Astrocyte (in vitro differentiated cells and primary cell): ENCODE measurements around the gene TEX54. TPM values are rescaled to one million over a fixed set of nuclear protein-coding genes. Genes with fewer than 3 reads are reported as not detected.

ENCODE experiments used
- DNase-seq: peaks from one replicate; pipeline ENCODE4 v3.0.0-alpha.2; 2010; ENCODE audit warnings: low read depth
- FAIRE-seq: peaks from 2 replicates; lab custom pipeline; 2011; peaks lifted over from hg19 to GRCh38; lab: Jason Lieb, UNC
- H2AFZ ChIP-seq: 2 replicates; pipeline ENCODE4 v1.6.0; 2012; ENCODE audit warnings: low read depth, low read length, inconsistent platforms
- H3K27ac ChIP-seq: 2 replicates; pipeline ENCODE4 v1.5.1; 2011; ENCODE audit warnings: low read depth, low read length, inconsistent platforms
- H3K27me3 ChIP-seq: 2 replicates; pipeline ENCODE4 v1.6.0; 2011; ENCODE audit warnings: low read length, inconsistent platforms; ENCODE audit not compliant: insufficient read depth
- H3K36me3 ChIP-seq: 2 replicates; pipeline ENCODE4 v1.5.1; 2011; ENCODE audit warnings: low read length, inconsistent platforms; ENCODE audit not compliant: insufficient read depth
- H3K4me1 ChIP-seq: 2 replicates; pipeline ENCODE4 v1.5.1; 2011; ENCODE audit warnings: low read length, inconsistent platforms; ENCODE audit not compliant: insufficient read depth
- H3K4me2 ChIP-seq: 2 replicates; pipeline ENCODE4 v1.6.0; 2012; ENCODE audit warnings: low read length, inconsistent platforms
- H3K4me3 ChIP-seq: 2 replicates; pipeline ENCODE4 v1.5.1; 2011; ENCODE audit warnings: low read depth, mild to moderate bottlenecking, low read length, inconsistent platforms; ENCODE audit not compliant: insufficient read depth
- H3K79me2 ChIP-seq: 2 replicates; pipeline ENCODE4 v1.6.0; 2012; ENCODE audit warnings: mild to moderate bottlenecking, low read length, inconsistent platforms; ENCODE audit not compliant: insufficient read depth
- H3K9ac ChIP-seq: 2 replicates; pipeline ENCODE4 v1.6.0; 2012; ENCODE audit warnings: mild to moderate bottlenecking, low read length, inconsistent platforms
- H3K9me3 ChIP-seq: 2 replicates; pipeline ENCODE4 v1.5.1; 2012; ENCODE audit warnings: low read depth, mild to moderate bottlenecking, low read length, inconsistent platforms; ENCODE audit not compliant: insufficient read depth
- H4K20me1 ChIP-seq: 2 replicates; pipeline ENCODE4 v1.6.0; 2012; ENCODE audit warnings: low read length, inconsistent platforms; ENCODE audit not compliant: insufficient read depth
- H3K27ac Mint-ChIP-seq: one replicate; pipeline ENCODE4 v1.8.0; 2021; ENCODE audit warnings: mild to moderate bottlenecking, mixed read lengths; ENCODE audit not compliant: unreplicated experiment
- H3K27me3 Mint-ChIP-seq: one replicate; pipeline ENCODE4 v1.8.0; 2021; ENCODE audit warnings: low read depth, mixed read lengths; ENCODE audit not compliant: unreplicated experiment
- H3K36me3 Mint-ChIP-seq: one replicate; pipeline ENCODE4 v1.8.0; 2021; ENCODE audit warnings: low read depth, mixed read lengths; ENCODE audit not compliant: unreplicated experiment
- H3K4me1 Mint-ChIP-seq: one replicate; pipeline ENCODE4 v1.8.0; 2021; ENCODE audit warnings: low read depth, mixed read lengths; ENCODE audit not compliant: unreplicated experiment
- H3K4me3 Mint-ChIP-seq: one replicate; pipeline ENCODE4 v1.8.0; 2021; ENCODE audit warnings: mild to moderate bottlenecking, moderate library complexity, mixed read lengths; ENCODE audit not compliant: unreplicated experiment
- H3K9me3 Mint-ChIP-seq: one replicate; pipeline ENCODE4 v1.8.0; 2021; ENCODE audit warnings: mild to moderate bottlenecking, mixed read lengths; ENCODE audit not compliant: unreplicated experiment
- EZH2 ChIP-seq: IDR thresholded peaks from 2 replicates; pipeline ENCODE4 v1.6.1; 2012; ENCODE audit warnings: mild to moderate bottlenecking, low read length, inconsistent platforms; ENCODE audit not compliant: insufficient read depth
- total RNA-seq: library from RNA; stranded (reverse); gene quantifications from 2 replicates; pipeline ENCODE4 v1.2.1, GENCODE V29; 2021
- TF ChIP-seq, protein P1 (sequence below): IDR thresholded peaks from 2 replicates; pipeline ENCODE4 v1.5.1; 2011; ENCODE audit warnings: low read depth, mild to moderate bottlenecking, inconsistent platforms, low read length, moderate library complexity; ENCODE audit not compliant: insufficient read depth

The TEX54 gene
- total RNA-seq, 1 donor from 2014 or later = not detected

DNA sequence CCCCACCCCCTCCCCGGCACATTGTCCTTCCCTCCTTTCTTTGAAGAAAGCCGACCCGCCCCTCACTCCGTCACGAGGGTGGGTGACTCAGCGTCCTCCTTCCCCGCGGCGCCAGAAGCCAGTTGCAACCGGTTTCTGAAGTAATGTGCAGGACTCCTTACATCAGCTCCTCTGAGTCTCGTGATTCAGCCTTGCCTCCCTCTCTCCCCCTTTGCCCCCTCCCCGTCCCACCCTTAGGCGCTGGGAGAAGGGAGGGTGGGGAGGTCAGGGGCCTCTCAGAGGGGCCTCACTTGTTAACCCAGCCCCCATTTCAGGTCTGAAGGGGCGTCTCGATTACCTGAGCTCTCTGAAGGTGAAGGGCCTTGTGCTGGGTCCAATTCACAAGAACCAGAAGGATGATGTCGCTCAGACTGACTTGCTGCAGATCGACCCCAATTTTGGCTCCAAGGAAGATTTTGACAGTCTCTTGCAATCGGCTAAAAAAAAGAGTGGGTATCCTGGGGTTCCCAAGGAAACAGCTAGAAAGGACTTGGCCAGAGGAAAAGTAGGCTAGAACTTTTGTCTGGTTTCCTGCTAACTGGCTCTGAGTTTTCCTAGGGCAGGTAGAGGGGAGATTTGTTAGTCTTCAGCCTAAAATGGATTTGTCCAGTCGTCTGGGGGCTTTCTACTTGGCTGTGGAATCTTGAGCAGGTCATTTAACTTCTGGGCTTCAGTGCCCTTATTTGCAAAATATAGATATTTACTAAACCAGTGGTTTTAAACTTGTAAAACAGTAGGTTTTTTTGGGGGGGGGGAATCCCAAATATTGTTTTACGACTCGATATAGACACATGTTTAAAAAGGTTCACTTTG, 49.2 kb upstream of the TEX54 start:
- Histone ChIP-seq H3K36me3 (peaks cover 38% of the 10 kb centered on the region), H4K20me1 (peaks cover 43% of the 10 kb centered on the region), H3K27ac (peak overlapping the region; percentile 97), H3K4me3 (peak overlapping the region; percentile 81), H3K9me3 (no peaks in the 10 kb centered on the region), H3K27me3 (no peaks in the 10 kb centered on the region), H2AFZ (no peak overlapping the region), H3K4me1 (peaks cover 32% of the 10 kb centered on the region), H3K4me2 (peak overlapping the region; percentile 87), H3K79me2 (peaks cover 65% of the 10 kb centered on the region), H3K9ac (peak overlapping the region; percentile 100)
- Mint-ChIP-seq H3K4me1 (peaks cover 29% of the 10 kb centered on the region), H3K36me3 (peaks cover 30% of the 10 kb centered on the region), H3K9me3 (no peaks in the 10 kb centered on the region), H3K4me3 (peak overlapping the region; percentile 99), H3K27ac (peak overlapping the region; percentile 99), H3K27me3 (no peaks in the 10 kb centered on the region)
- DNase-seq (peak; percentile 90), FAIRE-seq (no peak)
- TF ChIP-seq, protein P1, sequence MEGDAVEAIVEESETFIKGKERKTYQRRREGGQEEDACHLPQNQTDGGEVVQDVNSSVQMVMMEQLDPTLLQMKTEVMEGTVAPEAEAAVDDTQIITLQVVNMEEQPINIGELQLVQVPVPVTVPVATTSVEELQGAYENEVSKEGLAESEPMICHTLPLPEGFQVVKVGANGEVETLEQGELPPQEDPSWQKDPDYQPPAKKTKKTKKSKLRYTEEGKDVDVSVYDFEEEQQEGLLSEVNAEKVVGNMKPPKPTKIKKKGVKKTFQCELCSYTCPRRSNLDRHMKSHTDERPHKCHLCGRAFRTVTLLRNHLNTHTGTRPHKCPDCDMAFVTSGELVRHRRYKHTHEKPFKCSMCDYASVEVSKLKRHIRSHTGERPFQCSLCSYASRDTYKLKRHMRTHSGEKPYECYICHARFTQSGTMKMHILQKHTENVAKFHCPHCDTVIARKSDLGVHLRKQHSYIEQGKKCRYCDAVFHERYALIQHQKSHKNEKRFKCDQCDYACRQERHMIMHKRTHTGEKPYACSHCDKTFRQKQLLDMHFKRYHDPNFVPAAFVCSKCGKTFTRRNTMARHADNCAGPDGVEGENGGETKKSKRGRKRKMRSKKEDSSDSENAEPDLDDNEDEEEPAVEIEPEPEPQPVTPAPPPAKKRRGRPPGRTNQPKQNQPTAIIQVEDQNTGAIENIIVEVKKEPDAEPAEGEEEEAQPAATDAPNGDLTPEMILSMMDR = no peak
- no peak for TF ChIP-seq EZH2

DNA sequence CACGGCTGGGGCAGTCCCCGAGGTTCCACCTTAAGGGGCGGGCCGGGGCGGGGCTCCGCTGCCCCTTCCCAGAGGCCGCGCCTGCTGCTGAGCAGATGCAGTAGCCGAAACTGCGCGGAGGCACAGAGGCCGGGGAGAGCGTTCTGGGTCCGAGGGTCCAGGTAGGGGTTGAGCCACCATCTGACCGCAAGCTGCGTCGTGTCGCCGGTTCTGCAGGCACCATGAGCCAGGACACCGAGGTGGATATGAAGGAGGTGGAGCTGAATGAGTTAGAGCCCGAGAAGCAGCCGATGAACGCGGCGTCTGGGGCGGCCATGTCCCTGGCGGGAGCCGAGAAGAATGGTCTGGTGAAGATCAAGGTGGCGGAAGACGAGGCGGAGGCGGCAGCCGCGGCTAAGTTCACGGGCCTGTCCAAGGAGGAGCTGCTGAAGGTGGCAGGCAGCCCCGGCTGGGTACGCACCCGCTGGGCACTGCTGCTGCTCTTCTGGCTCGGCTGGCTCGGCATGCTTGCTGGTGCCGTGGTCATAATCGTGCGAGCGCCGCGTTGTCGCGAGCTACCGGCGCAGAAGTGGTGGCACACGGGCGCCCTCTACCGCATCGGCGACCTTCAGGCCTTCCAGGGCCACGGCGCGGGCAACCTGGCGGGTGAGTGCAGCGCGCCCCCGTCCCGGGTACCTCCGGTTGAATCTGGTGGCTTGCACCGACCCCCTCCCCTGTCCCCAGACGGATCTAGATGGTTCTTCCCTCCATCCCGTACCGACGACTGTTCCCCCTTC, 48.4 kb upstream of the TEX54 start, which contains the start of gene SLC3A2:
SLC3A2 (plus strand) TSS at position 94 of the 776 bp plus-strand sequence; CDS start at position 222, 128 bp downstream.
- peak within 1 kb of the TSS; percentile 87 for H3K4me2 ChIP-seq
- Mint-ChIP-seq H3K36me3 (peaks cover 28% of the 10 kb centered on the region), H3K4me1 (peaks cover 29% of the 10 kb centered on the region), H3K27ac (peak within 1 kb of the TSS; percentile 99), H3K4me3 (peak within 1 kb of the TSS; percentile 99), H3K9me3 (no peaks in the 10 kb centered on the region), H3K27me3 (no peaks in the 10 kb centered on the region)
- H3K27ac ChIP-seq = peak within 1 kb of the TSS; percentile 97
- peak within 1 kb of the TSS; percentile 100 for H3K9ac ChIP-seq
- peaks cover 35% of the 10 kb centered on the region for H4K20me1 ChIP-seq
- H3K79me2 ChIP-seq = peaks cover 57% of the 10 kb centered on the region
- peak within 1 kb of the TSS; percentile 81 for H3K4me3 ChIP-seq
- peaks cover 31% of the 10 kb centered on the region for H3K36me3 ChIP-seq
- TF ChIP-seq, protein P1 = peak; percentile 36
- no peak for TF ChIP-seq EZH2
- no peaks in the 10 kb centered on the region for H3K27me3 ChIP-seq
- FAIRE-seq = no peak
- H2AFZ ChIP-seq = peak within 1 kb of the TSS; percentile 62
- no peaks in the 10 kb centered on the region for H3K9me3 ChIP-seq
- DNase-seq = peak; percentile 69
- peaks cover 32% of the 10 kb centered on the region for H3K4me1 ChIP-seq
